Uterus (tissue), 4 donors: Measurements from ENCODE around the gene ECE2. TPM values are rescaled to one million over a fixed set of nuclear protein-coding genes. Genes with fewer than 3 reads are reported as not detected.

Experiments used
- DNase-seq, 2 donors: peaks; one replicate each; pipeline ENCODE4 v3.0.0-alpha.2; 2019 to 2020
- H3K27ac ChIP-seq, 2 donors: fragments of 200-600 bp; sonication (generic); 1 replicate in 1 of 2; 2 replicates in 1 of 2; pipeline ENCODE4 v1.5.1; 2016 to 2018
- H3K27me3 ChIP-seq, 2 donors: fragments of 200-600 bp; sonication (generic); one replicate each; pipeline ENCODE4 v1.5.1; 2018 to 2019; ENCODE audit warnings: control low read depth in 1 of 2
- H3K36me3 ChIP-seq, 2 donors: fragments of 200-600 bp; sonication (generic); one replicate each; pipeline ENCODE4 v1.5.1; 2019; ENCODE audit warnings: control low read depth in 1 of 2
- H3K4me1 ChIP-seq, 2 donors: fragments of 200-600 bp; sonication (generic); one replicate each; pipeline ENCODE4 v1.5.1; 2018 to 2019; ENCODE audit warnings: control low read depth in 1 of 2
- H3K4me3 ChIP-seq, 2 donors: fragments of 200-600 bp; sonication (generic); 1 replicate in 1 of 2; 2 replicates in 1 of 2; pipeline ENCODE4 v1.5.1; 2018 to 2019; ENCODE audit warnings: mild to moderate bottlenecking in 1 of 2
- H3K9me3 ChIP-seq, 2 donors: fragments of 200-600 bp; sonication (generic); one replicate each; pipeline ENCODE4 v1.5.1; 2019; ENCODE audit warnings: control low read depth in 1 of 2
- CTCF ChIP-seq, 4 experiments: fragments of 200-600 bp in 2 of 4; fragments of 450-650 bp in 2 of 4; sonication (generic) in 2 of 4; IDR thresholded peaks; one replicate each; pipeline ENCODE4 v1.5.1; 2016 to 2019; ENCODE audit warnings: antibody characterized with exemption in 4 of 4, mild to moderate bottlenecking in 2 of 4, moderate library complexity in 1 of 4
- POLR2A ChIP-seq, 2 donors: fragments of 450-650 bp; IDR thresholded peaks; one replicate each; pipeline ENCODE4 v1.6.1; 2016; ENCODE audit warnings: antibody characterized with exemption in 2 of 2, mild to moderate bottlenecking in 1 of 2, moderate library complexity in 1 of 2
- intact Hi-C: fragments of 100-400 bp; cut with DNase I; formaldehyde crosslinking; loops from one replicate; pipeline ENCODE4 v1.15.1; 2023; ENCODE audit warnings: low total_unique reads
- total RNA-seq, 4 donors: library from RNA; depleted of rRNA in 3 of 4; stranded (reverse); fragments of >200 nt in 3 of 4; gene quantifications; one replicate each; pipeline versions ENCODE4 v1.1.0 to v1.2.4, GENCODE V29; 2014 to 2023
- donor health status: DM: yes; HTN: yes; CAD: no.

ECE2 gene
- total RNA-seq, 4 donors from 2014 or later: not detected

GRCh38 chr3:184272269-184272668 is 3.6 kb upstream of the ECE2 start:
- H3K4me1 ChIP-seq: no peaks in the 10 kb centered on the region
- DNase-seq: no peak
- intact Hi-C loops: no loop called here
- no peak overlapping the region for H3K4me3 ChIP-seq
- TF ChIP-seq POLR2A (IDR thresholded peaks at IDR 0.05) (no peak), CTCF (IDR thresholded peaks at IDR 0.05) (no peak)
- no peaks in the 10 kb centered on the region for H3K9me3 ChIP-seq
- no peak overlapping the region for H3K27ac ChIP-seq
- H3K36me3 ChIP-seq: no peaks in the 10 kb centered on the region
- H3K27me3 ChIP-seq: peaks cover 0 to 3% of the 10 kb centered on the region in 2 donors

GRCh38 chr3:184275381-184275701 is 481 bp upstream of the ECE2 start:
- Histone ChIP-seq H3K27ac (no peak overlapping the region), H3K4me3 (no peak overlapping the region), H3K27me3 (no peaks in the 10 kb centered on the region), H3K36me3 (no peaks in the 10 kb centered on the region), H3K9me3 (no peaks in the 10 kb centered on the region), H3K4me1 (no peaks in the 10 kb centered on the region)
- TF ChIP-seq CTCF (IDR thresholded peaks at IDR 0.05) (no peak), POLR2A (IDR thresholded peaks at IDR 0.05) (no peak)
- intact Hi-C loops: no loop called here
- DNase-seq: no peak

GRCh38 chr3:184277366-184277765 is 1.5 kb downstream of the ECE2 start:
- intact Hi-C loops: no loop called here
- no peak for DNase-seq
- no peaks in the 10 kb centered on the region for H3K36me3 ChIP-seq
- H3K4me3 ChIP-seq: no peak overlapping the region
- H3K27ac ChIP-seq: no peak overlapping the region
- TF ChIP-seq POLR2A (IDR thresholded peaks at IDR 0.05) (no peak), CTCF (IDR thresholded peaks at IDR 0.05) (no peak)
- no peaks in the 10 kb centered on the region for H3K4me1 ChIP-seq
- no peaks in the 10 kb centered on the region for H3K9me3 ChIP-seq
- H3K27me3 ChIP-seq: no peaks in the 10 kb centered on the region

DNA sequence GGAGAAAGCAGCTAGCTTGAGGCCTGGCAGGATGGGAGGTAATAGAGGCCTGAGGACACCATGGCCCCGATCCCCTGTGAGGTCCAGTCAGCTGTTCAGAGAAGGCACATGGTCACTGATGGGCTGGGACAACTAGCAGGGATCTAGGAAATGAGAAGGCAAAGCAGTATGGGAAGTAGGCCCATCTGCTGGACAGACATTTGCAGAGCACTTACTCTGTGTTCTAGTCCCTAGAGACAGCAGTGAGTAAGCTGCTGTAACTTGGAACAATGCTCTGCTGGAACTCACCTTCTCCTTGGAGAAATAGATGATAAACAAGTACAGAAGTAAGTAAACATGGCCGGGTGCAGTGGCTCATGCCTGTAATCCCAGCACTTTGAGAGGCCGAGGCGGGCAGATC is 7.1 kb downstream of the ECE2 start:
- no peak for TF ChIP-seq POLR2A (IDR thresholded peaks at IDR 0.05)
- no peak for TF ChIP-seq CTCF (IDR thresholded peaks at IDR 0.05)
- no peaks in the 10 kb centered on the region for H3K4me1 ChIP-seq
- no peak overlapping the region for H3K27ac ChIP-seq
- no peaks in the 10 kb centered on the region for H3K9me3 ChIP-seq
- H3K36me3 ChIP-seq: no peaks in the 10 kb centered on the region
- DNase-seq: no peak
- no peak overlapping the region for H3K4me3 ChIP-seq
- H3K27me3 ChIP-seq: no peaks in the 10 kb centered on the region
- intact Hi-C loops: no loop called here

DNA sequence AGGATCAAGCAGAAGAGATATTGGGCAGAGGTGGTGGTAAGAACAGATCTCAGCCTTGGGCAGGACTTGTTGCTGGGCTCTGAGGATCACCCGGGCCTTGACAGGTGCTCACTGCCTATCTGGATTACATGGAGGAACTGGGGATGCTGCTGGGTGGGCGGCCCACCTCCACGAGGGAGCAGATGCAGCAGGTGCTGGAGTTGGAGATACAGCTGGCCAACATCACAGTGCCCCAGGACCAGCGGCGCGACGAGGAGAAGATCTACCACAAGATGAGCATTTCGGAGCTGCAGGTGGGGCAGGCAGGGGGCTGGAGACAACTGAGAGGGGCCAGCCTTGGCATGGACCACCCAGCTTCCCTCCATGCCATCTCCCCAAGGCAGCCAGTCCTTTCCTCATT is 7.9 kb downstream of the ECE2 start:
- Histone ChIP-seq H3K27ac (no peak overlapping the region), H3K27me3 (no peaks in the 10 kb centered on the region), H3K4me3 (no peak overlapping the region), H3K4me1 (no peaks in the 10 kb centered on the region), H3K36me3 (no peaks in the 10 kb centered on the region), H3K9me3 (no peaks in the 10 kb centered on the region)
- DNase-seq: no peak
- intact Hi-C loops: no loop called here
- no peak for TF ChIP-seq POLR2A (IDR thresholded peaks at IDR 0.05)
- no peak for TF ChIP-seq CTCF (IDR thresholded peaks at IDR 0.05)
